IgD-negative memory B cell (primary cell): Measurements from ENCODE around the gene LMBR1. TPM values are rescaled to one million over a fixed set of nuclear protein-coding genes. Genes with fewer than 3 reads are reported as not detected.
"Not testable (repeated sequence)": the region's sequence is repeated elsewhere in the genome, so short reads cannot be mapped to it uniquely, and the experiment has no call there.

Source experiments
- H3K27ac Mint-ChIP-seq, 3 donors: one replicate each; pipeline ENCODE4 v1.8.0; 2020 to 2022; ENCODE audit warnings: mild to moderate bottlenecking in 3 of 3, mixed read lengths in 3 of 3, moderate library complexity in 1 of 3
- H3K27me3 Mint-ChIP-seq: one replicate; pipeline ENCODE4 v1.8.0; 2021; ENCODE audit warnings: mixed read lengths
- H3K36me3 Mint-ChIP-seq: one replicate; pipeline ENCODE4 v1.8.0; 2020; ENCODE audit warnings: mild to moderate bottlenecking, mixed read lengths
- H3K4me1 Mint-ChIP-seq, 3 donors: one replicate each; pipeline ENCODE4 v1.8.0; 2020 to 2022; ENCODE audit warnings: mixed read lengths in 3 of 3, mild to moderate bottlenecking in 1 of 3
- H3K4me3 Mint-ChIP-seq, 4 donors: one replicate each; pipeline ENCODE4 v1.8.0; 2020 to 2022; ENCODE audit warnings: mild to moderate bottlenecking in 4 of 4, mixed read lengths in 4 of 4, moderate library complexity in 3 of 4
- H3K9me3 Mint-ChIP-seq, 3 donors: one replicate each; pipeline ENCODE4 v1.8.0; 2020 to 2021; ENCODE audit warnings: mixed read lengths in 3 of 3, mild to moderate bottlenecking in 1 of 3
- polyA plus RNA-seq: library from polyadenylated mRNA; unstranded; fragments of 300-500 nt; fragmentation: Illumina TruSeq; gene quantifications from one replicate; pipeline ENCODE4 v1.2.3, GENCODE V29; 2021

The LMBR1 gene
- polyA plus RNA-seq, 1 donor from 2014 or later = 29.2 TPM

GRCh38 chr7:156920076-156920475 lies 27.1 kb upstream of the LMBR1 start:
- Mint-ChIP-seq H3K27me3 (peaks cover 21% of the 10 kb centered on the region), H3K4me1 (peaks cover 4 to 13% (median 5%) of the 10 kb centered on the region in 3 donors), H3K27ac (peak overlapping the region in 2 of 3 donors; percentile 35 to 70), H3K9me3 (peaks cover 0 to 1% (median 0%) of the 10 kb centered on the region in 3 donors), H3K36me3 (peaks cover 3% of the 10 kb centered on the region), H3K4me3 (peak overlapping the region in 1 of 4 donors; percentile 19)

DNA sequence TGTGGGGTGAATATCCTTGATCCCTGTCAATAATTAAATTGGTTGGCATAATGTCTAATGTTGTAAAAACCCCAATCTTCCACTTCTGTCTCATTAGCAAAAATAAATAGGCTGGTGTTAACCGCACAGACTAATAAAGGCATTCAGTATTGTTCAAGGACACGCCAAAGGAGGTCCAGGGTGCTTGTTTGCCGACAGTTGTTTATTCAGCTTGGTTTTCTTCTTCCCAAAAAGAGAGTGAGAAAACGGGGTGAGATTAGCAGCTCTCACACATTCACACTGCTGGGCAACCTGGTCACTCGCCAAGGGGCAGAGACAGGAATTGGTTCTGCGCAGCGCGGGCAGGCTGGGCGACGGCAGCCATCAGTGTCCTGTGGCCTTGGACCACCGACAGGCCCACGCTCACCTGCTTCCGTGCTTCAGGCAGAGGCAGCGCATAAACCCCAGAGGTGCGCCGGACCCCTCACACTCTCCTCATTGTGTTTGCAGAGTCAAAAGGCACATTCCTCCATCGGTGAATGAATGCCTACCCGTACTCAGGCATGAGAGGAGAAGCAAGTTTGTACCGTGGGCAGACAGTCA lies 26.2 kb upstream of the LMBR1 start:
- Mint-ChIP-seq H3K4me3 (no peak overlapping the region), H3K27ac (no peak overlapping the region), H3K9me3 (peaks cover 0 to 1% (median 0%) of the 10 kb centered on the region in 3 donors), H3K36me3 (peaks cover 3% of the 10 kb centered on the region), H3K27me3 (peaks cover 21% of the 10 kb centered on the region), H3K4me1 (peaks cover 4 to 13% (median 5%) of the 10 kb centered on the region in 3 donors)

DNA sequence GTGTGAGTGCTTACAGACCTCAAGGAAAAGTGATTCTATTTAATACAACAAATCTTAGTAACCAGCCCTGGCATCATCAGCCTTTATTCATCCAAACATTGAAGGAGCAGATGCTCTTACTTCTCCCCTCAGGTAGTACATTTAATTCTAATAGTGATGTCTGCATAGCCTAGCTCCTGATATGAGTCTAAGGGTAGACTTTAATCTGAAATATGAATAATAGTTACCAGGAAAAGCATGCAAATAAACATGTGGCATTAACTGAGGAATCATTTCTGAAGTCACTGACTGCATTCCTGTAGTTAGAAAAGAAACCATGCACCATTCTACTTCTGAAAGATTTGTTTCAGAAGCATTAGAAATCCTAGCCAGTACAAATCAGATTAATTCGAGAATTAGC lies 25.7 kb upstream of the LMBR1 start:
- peaks cover 3% of the 10 kb centered on the region for H3K36me3 Mint-ChIP-seq
- H3K27me3 Mint-ChIP-seq = peaks cover 21% of the 10 kb centered on the region
- H3K4me1 Mint-ChIP-seq = peaks cover 4 to 13% (median 5%) of the 10 kb centered on the region in 3 donors
- no peak overlapping the region for H3K27ac Mint-ChIP-seq
- peak overlapping the region in 1 of 4 donors; percentile 3 for H3K4me3 Mint-ChIP-seq
- peaks cover 0 to 1% (median 0%) of the 10 kb centered on the region in 3 donors for H3K9me3 Mint-ChIP-seq

GRCh38 chr7:156909574-156910252 lies 16.7 kb upstream of the LMBR1 start:
- not testable (repeated sequence) for H3K9me3 Mint-ChIP-seq, H3K27me3 Mint-ChIP-seq, H3K4me1 Mint-ChIP-seq

DNA sequence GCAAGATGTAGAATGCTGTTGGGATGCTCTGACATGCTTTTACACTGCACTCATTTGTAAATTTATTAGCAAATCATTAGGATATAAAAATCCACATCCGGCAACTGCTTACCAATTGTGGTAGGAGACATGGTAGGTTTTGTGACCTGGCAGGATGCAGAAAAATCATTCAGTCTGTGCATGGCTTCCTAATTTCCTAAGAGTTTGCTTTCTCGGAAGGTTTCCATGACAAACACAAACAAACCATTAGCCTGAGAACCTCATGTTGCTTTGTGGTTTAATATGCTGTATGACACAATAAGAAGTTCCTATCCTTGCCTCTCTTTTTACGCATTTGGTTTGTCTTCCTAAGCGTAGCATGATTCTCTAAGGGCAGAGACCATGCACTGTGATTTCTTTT lies 14.7 kb upstream of the LMBR1 start:
- Mint-ChIP-seq H3K36me3 (no peaks in the 10 kb centered on the region), H3K27ac (no peak overlapping the region), H3K27me3 (no peaks in the 10 kb centered on the region), H3K4me1 (peaks cover 0 to 6% (median 1%) of the 10 kb centered on the region in 3 donors), H3K9me3 (no peaks in the 10 kb centered on the region), H3K4me3 (no peak overlapping the region)

More at GRCh38 chr7:156909574-156910252, 16.7 kb upstream of the LMBR1 start:
- not testable (repeated sequence) for H3K4me3 Mint-ChIP-seq, H3K36me3 Mint-ChIP-seq, H3K27ac Mint-ChIP-seq

DNA sequence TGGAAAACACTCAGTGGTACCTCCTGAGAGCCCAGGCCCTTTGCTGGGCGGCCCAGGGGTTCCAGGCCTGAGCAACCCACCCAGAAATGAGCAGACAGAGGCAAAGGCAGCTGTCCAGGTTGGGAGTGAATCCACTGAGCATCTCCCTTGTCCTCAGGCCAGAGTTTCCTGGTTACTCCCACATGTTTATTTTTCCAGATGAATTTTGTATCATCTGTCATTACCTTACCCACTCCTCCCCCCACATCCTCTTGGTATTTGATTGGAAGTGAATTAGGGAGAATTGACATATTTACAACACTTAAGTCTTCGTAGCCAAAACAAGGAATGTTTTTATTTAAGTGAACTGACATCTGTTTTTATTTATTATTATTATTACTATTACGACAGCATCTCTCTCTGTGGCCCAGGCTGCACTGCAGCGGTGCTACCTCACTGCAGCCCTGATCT lies 13.2 kb upstream of the LMBR1 start:
- Mint-ChIP-seq H3K9me3 (no peaks in the 10 kb centered on the region), H3K27me3 (no peaks in the 10 kb centered on the region), H3K4me3 (no peak overlapping the region), H3K36me3 (no peaks in the 10 kb centered on the region), H3K27ac (no peak overlapping the region), H3K4me1 (peaks cover 0 to 6% (median 1%) of the 10 kb centered on the region in 3 donors)

GRCh38 chr7:156903232-156903909 lies 10.4 kb upstream of the LMBR1 start:
- Mint-ChIP-seq H3K4me3 (no peak overlapping the region), H3K9me3 (no peaks in the 10 kb centered on the region), H3K27me3 (no peaks in the 10 kb centered on the region), H3K27ac (no peak overlapping the region), H3K4me1 (peaks cover 0 to 2% (median 1%) of the 10 kb centered on the region in 3 donors), H3K36me3 (peaks cover 1% of the 10 kb centered on the region)

GRCh38 chr7:156900093-156900492 lies 7.1 kb upstream of the LMBR1 start:
- not testable (repeated sequence) for H3K4me3 Mint-ChIP-seq, H3K9me3 Mint-ChIP-seq, H3K27me3 Mint-ChIP-seq, H3K27ac Mint-ChIP-seq, H3K36me3 Mint-ChIP-seq
- peaks cover 12 to 15% (median 13%) of the 10 kb centered on the region in 3 donors for H3K4me1 Mint-ChIP-seq

GRCh38 chr7:156898938-156899337 lies 6.0 kb upstream of the LMBR1 start:
- Mint-ChIP-seq H3K36me3 (peaks cover 4% of the 10 kb centered on the region), H3K9me3 (no peaks in the 10 kb centered on the region), H3K4me3 (no peak overlapping the region), H3K27me3 (no peaks in the 10 kb centered on the region), H3K27ac (no peak overlapping the region), H3K4me1 (peaks cover 14 to 16% (median 15%) of the 10 kb centered on the region in 3 donors)

GRCh38 chr7:156897673-156898072 lies 4.7 kb upstream of the LMBR1 start:
- no peaks in the 10 kb centered on the region for H3K9me3 Mint-ChIP-seq
- H3K4me1 Mint-ChIP-seq = peaks cover 15 to 16% (median 16%) of the 10 kb centered on the region in 3 donors
- peak overlapping the region in 1 of 3 donors; percentile 4 for H3K27ac Mint-ChIP-seq
- H3K4me3 Mint-ChIP-seq = no peak overlapping the region
- no peaks in the 10 kb centered on the region for H3K27me3 Mint-ChIP-seq
- peaks cover 4% of the 10 kb centered on the region for H3K36me3 Mint-ChIP-seq

DNA sequence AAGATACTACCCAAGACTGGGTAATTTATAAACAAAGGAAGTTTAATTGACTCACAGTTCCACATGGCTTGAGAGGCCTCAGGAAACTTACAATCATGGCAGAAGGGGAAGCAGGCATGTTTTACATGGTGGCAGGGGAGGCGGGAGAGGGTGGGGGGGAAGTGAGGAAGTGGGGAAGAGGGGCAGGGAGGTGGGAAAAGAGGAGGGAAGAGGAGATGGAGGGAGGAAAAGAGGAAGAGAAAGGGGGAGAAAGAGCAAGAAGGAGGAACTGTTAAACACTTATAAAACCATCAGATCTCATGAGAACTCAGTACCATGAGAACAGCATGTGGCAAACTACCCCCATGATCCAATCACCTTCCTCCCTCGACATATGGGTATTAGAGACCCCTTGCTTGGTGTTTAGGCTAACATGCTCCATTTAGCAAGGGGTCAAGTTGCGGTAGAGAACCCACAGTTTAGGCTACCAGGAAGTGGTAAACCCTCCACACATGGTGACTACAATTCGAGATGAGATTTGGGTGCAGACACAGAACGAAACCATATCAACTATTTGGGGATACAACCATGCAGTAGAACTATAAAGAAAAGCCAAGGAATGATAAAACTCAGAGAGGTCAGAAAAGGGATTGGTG lies 3.5 kb upstream of the LMBR1 start:
- Mint-ChIP-seq H3K36me3 (peaks cover 4% of the 10 kb centered on the region), H3K27me3 (no peaks in the 10 kb centered on the region), H3K4me3 (peak overlapping the region in 3 of 4 donors; percentile 7 to 97 (median 59)), H3K4me1 (peaks cover 21 to 23% (median 21%) of the 10 kb centered on the region in 3 donors), H3K9me3 (no peaks in the 10 kb centered on the region), H3K27ac (no peak overlapping the region)

DNA sequence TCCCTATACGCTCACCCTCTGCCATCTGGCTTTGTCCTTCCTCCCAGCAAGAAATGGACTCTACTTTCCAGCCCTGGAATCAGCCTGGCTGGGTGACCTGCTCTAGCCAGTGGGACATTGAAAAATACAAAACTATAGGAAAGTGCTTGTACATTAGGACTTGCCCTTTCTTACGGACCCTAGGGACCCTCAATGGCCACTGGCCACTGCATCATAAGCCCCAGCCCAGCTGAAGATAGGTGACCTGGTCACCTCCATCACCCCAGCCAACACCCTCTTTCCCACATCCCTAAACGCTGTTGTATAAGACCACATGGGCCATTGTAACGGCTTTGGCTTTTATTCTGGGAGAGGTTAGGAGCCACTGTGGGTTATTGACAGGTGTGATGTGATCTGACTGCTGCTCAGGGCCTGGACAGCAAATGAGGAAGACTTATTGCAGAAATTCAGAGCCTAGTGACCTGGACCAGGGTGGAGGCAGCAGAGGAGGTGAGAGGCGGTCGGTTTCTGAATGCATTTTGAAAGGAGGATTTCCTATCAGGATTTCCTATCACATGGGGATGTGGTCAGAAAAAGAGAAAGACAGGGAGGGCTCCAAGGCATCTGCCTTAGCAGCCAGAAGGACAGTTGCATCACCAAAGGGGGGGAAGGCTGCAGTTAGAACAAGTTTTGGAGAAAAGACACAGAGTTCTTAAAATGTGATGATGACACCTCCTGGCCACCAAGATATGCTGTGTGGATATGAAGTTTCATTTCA lies 2.2 kb upstream of the LMBR1 start:
- Mint-ChIP-seq H3K4me3 (peak overlapping the region in 3 of 4 donors; percentile 35 to 97 (median 65)), H3K27me3 (no peaks in the 10 kb centered on the region), H3K4me1 (peaks cover 26 to 28% (median 26%) of the 10 kb centered on the region in 3 donors), H3K27ac (peak overlapping the region in 2 of 3 donors; percentile 3 to 93), H3K36me3 (peaks cover 3% of the 10 kb centered on the region), H3K9me3 (no peaks in the 10 kb centered on the region)

GRCh38 chr7:156892081-156892800 lies 742 bp downstream of the LMBR1 start:
- no peaks in the 10 kb centered on the region for H3K9me3 Mint-ChIP-seq
- no peaks in the 10 kb centered on the region for H3K27me3 Mint-ChIP-seq
- peaks cover 27 to 32% (median 28%) of the 10 kb centered on the region in 3 donors for H3K4me1 Mint-ChIP-seq
- peak overlapping the region; percentile 85 to 96 (median 96) for H3K4me3 Mint-ChIP-seq
- H3K27ac Mint-ChIP-seq = peak overlapping the region; percentile 90 to 96 (median 95)
- H3K36me3 Mint-ChIP-seq = peaks cover 2% of the 10 kb centered on the region

DNA sequence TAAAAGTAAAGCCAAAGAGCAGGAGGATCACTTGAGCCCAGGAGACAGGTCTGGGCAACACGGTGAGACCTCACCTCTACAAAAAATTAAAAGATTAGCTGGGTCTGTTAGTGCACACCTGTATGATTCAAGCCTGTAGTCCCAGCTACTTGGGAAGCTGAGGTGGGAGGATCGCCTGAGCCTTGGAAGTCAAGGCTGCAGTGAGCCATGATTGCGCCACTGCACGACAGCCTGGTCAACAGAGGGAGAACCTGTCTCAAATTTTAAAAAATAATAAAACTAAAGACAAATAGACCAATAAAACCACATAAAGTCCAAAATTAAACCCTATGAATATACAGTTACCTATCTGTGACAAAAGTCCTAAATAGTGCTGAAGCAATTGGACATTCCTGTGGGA lies 3.2 kb downstream of the LMBR1 start:
- no peaks in the 10 kb centered on the region for H3K27me3 Mint-ChIP-seq
- H3K36me3 Mint-ChIP-seq = peaks cover 4% of the 10 kb centered on the region
- H3K4me3 Mint-ChIP-seq = peak overlapping the region in 2 of 4 donors; percentile 39 to 54
- peaks cover 15 to 26% (median 17%) of the 10 kb centered on the region in 3 donors for H3K4me1 Mint-ChIP-seq
- H3K9me3 Mint-ChIP-seq = no peaks in the 10 kb centered on the region
- no peak overlapping the region for H3K27ac Mint-ChIP-seq
